Measurements from ENCODE around the gene RCC2. TPM values are rescaled to one million over a fixed set of nuclear protein-coding genes. Genes with fewer than 3 reads are reported as not detected.

Gene RCC2
- total and polyA plus RNA-seq, 4 donors, result 2.1 to 36.7 (median 8.1) TPM

GRCh38 chr1:17440827-17441168 is 1.3 kb upstream of the RCC2 start:
- H3K4me1 ChIP-seq (ENCODE audit: control insufficient read depth in 4 of 4, insufficient read depth in 4 of 4, low read length in 3 of 4), result peaks cover 5 to 16% (median 11%) of the 10 kb centered on the region in 4 donors
- H3K9ac ChIP-seq (ENCODE audit: low read depth in 1 of 2, low read length in 2 of 2), result no peak overlapping the region
- WGBS, result 81% methylated on average over 6 of the region's 6 CpGs
- H3K27me3 ChIP-seq (ENCODE audit: control insufficient read depth in 4 of 4, insufficient read depth in 4 of 4, low read length in 3 of 4), result no peaks in the 10 kb centered on the region
- H3K27ac ChIP-seq (ENCODE audit: low read depth in 1 of 2, low read length in 2 of 2), result no peak overlapping the region
- H3K4me3 ChIP-seq (ENCODE audit: low read depth in 1 of 3, low read length in 3 of 3), result no peak overlapping the region
- no peaks in the 10 kb centered on the region for H3K36me3 ChIP-seq (ENCODE audit: control insufficient read depth in 4 of 4, insufficient read depth in 3 of 4, low read depth in 1 of 4, low read length in 3 of 4)
- DNase-seq (ENCODE audit: low spot score), result no peak
- no peak for TF ChIP-seq GABPA (IDR thresholded peaks at IDR 0.05 in 1 of 2, conservative IDR thresholded peaks at IDR 0.05 in 1 of 2)
- TF ChIP-seq EGR1 (IDR thresholded peaks at IDR 0.05; ENCODE audit: low read depth in 2 of 2), result no peak
- TF ChIP-seq, protein P1, sequence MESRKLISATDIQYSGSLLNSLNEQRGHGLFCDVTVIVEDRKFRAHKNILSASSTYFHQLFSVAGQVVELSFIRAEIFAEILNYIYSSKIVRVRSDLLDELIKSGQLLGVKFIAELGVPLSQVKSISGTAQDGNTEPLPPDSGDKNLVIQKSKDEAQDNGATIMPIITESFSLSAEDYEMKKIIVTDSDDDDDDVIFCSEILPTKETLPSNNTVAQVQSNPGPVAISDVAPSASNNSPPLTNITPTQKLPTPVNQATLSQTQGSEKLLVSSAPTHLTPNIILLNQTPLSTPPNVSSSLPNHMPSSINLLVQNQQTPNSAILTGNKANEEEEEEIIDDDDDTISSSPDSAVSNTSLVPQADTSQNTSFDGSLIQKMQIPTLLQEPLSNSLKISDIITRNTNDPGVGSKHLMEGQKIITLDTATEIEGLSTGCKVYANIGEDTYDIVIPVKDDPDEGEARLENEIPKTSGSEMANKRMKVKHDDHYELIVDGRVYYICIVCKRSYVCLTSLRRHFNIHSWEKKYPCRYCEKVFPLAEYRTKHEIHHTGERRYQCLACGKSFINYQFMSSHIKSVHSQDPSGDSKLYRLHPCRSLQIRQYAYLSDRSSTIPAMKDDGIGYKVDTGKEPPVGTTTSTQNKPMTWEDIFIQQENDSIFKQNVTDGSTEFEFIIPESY (IDR thresholded peaks at IDR 0.05), result no peak
- TF ChIP-seq FOXA2 (IDR thresholded peaks at IDR 0.05), result no peak
- TF ChIP-seq, protein P2, sequence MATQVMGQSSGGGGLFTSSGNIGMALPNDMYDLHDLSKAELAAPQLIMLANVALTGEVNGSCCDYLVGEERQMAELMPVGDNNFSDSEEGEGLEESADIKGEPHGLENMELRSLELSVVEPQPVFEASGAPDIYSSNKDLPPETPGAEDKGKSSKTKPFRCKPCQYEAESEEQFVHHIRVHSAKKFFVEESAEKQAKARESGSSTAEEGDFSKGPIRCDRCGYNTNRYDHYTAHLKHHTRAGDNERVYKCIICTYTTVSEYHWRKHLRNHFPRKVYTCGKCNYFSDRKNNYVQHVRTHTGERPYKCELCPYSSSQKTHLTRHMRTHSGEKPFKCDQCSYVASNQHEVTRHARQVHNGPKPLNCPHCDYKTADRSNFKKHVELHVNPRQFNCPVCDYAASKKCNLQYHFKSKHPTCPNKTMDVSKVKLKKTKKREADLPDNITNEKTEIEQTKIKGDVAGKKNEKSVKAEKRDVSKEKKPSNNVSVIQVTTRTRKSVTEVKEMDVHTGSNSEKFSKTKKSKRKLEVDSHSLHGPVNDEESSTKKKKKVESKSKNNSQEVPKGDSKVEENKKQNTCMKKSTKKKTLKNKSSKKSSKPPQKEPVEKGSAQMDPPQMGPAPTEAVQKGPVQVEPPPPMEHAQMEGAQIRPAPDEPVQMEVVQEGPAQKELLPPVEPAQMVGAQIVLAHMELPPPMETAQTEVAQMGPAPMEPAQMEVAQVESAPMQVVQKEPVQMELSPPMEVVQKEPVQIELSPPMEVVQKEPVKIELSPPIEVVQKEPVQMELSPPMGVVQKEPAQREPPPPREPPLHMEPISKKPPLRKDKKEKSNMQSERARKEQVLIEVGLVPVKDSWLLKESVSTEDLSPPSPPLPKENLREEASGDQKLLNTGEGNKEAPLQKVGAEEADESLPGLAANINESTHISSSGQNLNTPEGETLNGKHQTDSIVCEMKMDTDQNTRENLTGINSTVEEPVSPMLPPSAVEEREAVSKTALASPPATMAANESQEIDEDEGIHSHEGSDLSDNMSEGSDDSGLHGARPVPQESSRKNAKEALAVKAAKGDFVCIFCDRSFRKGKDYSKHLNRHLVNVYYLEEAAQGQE (IDR thresholded peaks at IDR 0.05), result no peak
- TF ChIP-seq HNF4G (IDR thresholded peaks at IDR 0.05), result no peak
- TF ChIP-seq, protein P3, sequence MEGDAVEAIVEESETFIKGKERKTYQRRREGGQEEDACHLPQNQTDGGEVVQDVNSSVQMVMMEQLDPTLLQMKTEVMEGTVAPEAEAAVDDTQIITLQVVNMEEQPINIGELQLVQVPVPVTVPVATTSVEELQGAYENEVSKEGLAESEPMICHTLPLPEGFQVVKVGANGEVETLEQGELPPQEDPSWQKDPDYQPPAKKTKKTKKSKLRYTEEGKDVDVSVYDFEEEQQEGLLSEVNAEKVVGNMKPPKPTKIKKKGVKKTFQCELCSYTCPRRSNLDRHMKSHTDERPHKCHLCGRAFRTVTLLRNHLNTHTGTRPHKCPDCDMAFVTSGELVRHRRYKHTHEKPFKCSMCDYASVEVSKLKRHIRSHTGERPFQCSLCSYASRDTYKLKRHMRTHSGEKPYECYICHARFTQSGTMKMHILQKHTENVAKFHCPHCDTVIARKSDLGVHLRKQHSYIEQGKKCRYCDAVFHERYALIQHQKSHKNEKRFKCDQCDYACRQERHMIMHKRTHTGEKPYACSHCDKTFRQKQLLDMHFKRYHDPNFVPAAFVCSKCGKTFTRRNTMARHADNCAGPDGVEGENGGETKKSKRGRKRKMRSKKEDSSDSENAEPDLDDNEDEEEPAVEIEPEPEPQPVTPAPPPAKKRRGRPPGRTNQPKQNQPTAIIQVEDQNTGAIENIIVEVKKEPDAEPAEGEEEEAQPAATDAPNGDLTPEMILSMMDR (IDR thresholded peaks at IDR 0.05; ENCODE audit: low read depth, low read length, missing input control), result no peak
- no peak for TF ChIP-seq RXRA (IDR thresholded peaks at IDR 0.05)
- no peak for TF ChIP-seq RAD21 (IDR thresholded peaks at IDR 0.05)
- TF ChIP-seq YY1 (IDR thresholded peaks at IDR 0.05), result no peak
- no peaks in the 10 kb centered on the region for H3K9me3 ChIP-seq (ENCODE audit: control insufficient read depth in 4 of 4, low read length in 3 of 4)

GRCh38 chr1:17440074-17440826 is 773 bp upstream of the RCC2 start:
- TF ChIP-seq SP1 (IDR thresholded peaks at IDR 0.05) (no peak), HNF4G (IDR thresholded peaks at IDR 0.05) (no peak), YY1 (IDR thresholded peaks at IDR 0.05) (no peak), RAD21 (IDR thresholded peaks at IDR 0.05) (no peak), HNF4A (conservative IDR thresholded peaks at IDR 0.05) (no peak), FOXA1 (IDR thresholded peaks at IDR 0.05) (no peak), MAX (IDR thresholded peaks at IDR 0.05) (no peak), JUND (IDR thresholded peaks at IDR 0.05) (no peak), NR2F2 (IDR thresholded peaks at IDR 0.05) (no peak)
- 66% methylated on average over 18 of the region's 18 CpGs for WGBS
- Histone ChIP-seq H3K27ac (ENCODE audit: low read depth in 1 of 2, low read length in 2 of 2) (peak overlapping the region; percentile 7 to 33), H3K9me3 (ENCODE audit: control insufficient read depth in 4 of 4, low read length in 3 of 4) (no peaks in the 10 kb centered on the region), H3K4me1 (ENCODE audit: control insufficient read depth in 4 of 4, insufficient read depth in 4 of 4, low read length in 3 of 4) (peaks cover 5 to 16% (median 11%) of the 10 kb centered on the region in 4 donors), H3K27me3 (ENCODE audit: control insufficient read depth in 4 of 4, insufficient read depth in 4 of 4, low read length in 3 of 4) (no peaks in the 10 kb centered on the region), H3K4me3 (ENCODE audit: low read depth in 1 of 3, low read length in 3 of 3) (peak overlapping the region in 2 of 3 donors; percentile 47 to 85), H3K9ac (ENCODE audit: low read depth in 1 of 2, low read length in 2 of 2) (peak overlapping the region; percentile 58), H3K36me3 (ENCODE audit: control insufficient read depth in 4 of 4, insufficient read depth in 3 of 4, low read depth in 1 of 4, low read length in 3 of 4) (no peaks in the 10 kb centered on the region)
- DNase-seq (ENCODE audit: low spot score), result no peak
